Panc1 (cell line): ENCODE data around the gene NPHP4. TPM values are rescaled to one million over a fixed set of nuclear protein-coding genes. Genes with fewer than 3 reads are reported as not detected.

Experiments used
- ATAC-seq: fragments of 200-7000 bp; cut with Tn5 transposase; 2 replicates; pipeline ENCODE4 v1.9.1; 2020; ENCODE audit warnings: mild to moderate bottlenecking, moderate library complexity
- BruUV-seq: library from RNA; stranded (reverse); fragments of 400-500 nt; replicated peaks from 2 replicates; lab custom pipeline; 2021; lab: Mats Ljungman, UMichigan
- CTCF ChIA-PET: fragments of 300-600 bp; sonication (Branson Sonifier 250); formaldehyde crosslinking; loops from one replicate; lab custom pipeline; 2022; ENCODE audit warnings: antibody characterized with exemption; lab: Charles Lee
- POLR2A ChIA-PET: fragments of 300-600 bp; sonication (Branson Sonifier 250); formaldehyde crosslinking; loops from one replicate; lab custom pipeline; 2022; ENCODE audit warnings: antibody characterized with exemption; lab: Charles Lee
- DNase-seq: peaks from one replicate; pipeline ENCODE4 v3.0.0-alpha.2; 2010; ENCODE audit warnings: low read depth, low spot score
- H3K27ac ChIP-seq: 2 replicates; pipeline ENCODE4 v1.5.1; 2011; ENCODE audit warnings: mild to moderate bottlenecking, low read length, inconsistent platforms
- H3K27me3 ChIP-seq: fragments of 200-500 bp; sonication (Bioruptor generic); 2 replicates; pipeline ENCODE4 v1.6.0; 2014; ENCODE audit warnings: low read length, inconsistent platforms; ENCODE audit not compliant: control insufficient read depth, insufficient read depth
- H3K36me3 ChIP-seq: fragments of 200-500 bp; sonication (Bioruptor generic); 2 replicates; pipeline ENCODE4 v1.5.1; 2014; ENCODE audit warnings: inconsistent platforms, mild to moderate bottlenecking, low read length, moderate library complexity; ENCODE audit not compliant: control insufficient read depth, insufficient read depth
- H3K4me1 ChIP-seq: 2 replicates; pipeline ENCODE4 v1.5.1; 2011; ENCODE audit warnings: inconsistent platforms, mild to moderate bottlenecking, low read length, moderate library complexity; ENCODE audit not compliant: control insufficient read depth, insufficient read depth
- H3K4me3 ChIP-seq, 2 experiments: 2 replicates each; pipeline ENCODE4 v1.5.1; 2011 to 2012; ENCODE audit warnings: low read depth in 2 of 2, low read length in 2 of 2, mild to moderate bottlenecking in 2 of 2, inconsistent platforms in 1 of 2, moderate library complexity in 1 of 2
- H3K9me3 ChIP-seq: fragments of 200-500 bp; sonication (Bioruptor generic); 2 replicates; pipeline ENCODE4 v1.5.1; 2014; ENCODE audit warnings: low read depth, mild to moderate bottlenecking, inconsistent platforms, low read length, moderate library complexity; ENCODE audit not compliant: control insufficient read depth, insufficient read depth
- CTCF ChIP-seq: fragments of 450-650 bp; IDR thresholded peaks from 2 replicates; pipeline ENCODE4 v1.5.1; 2017; ENCODE audit warnings: mild to moderate bottlenecking
- POLR2AphosphoS5 ChIP-seq: IDR thresholded peaks from 2 replicates; pipeline ENCODE4 v1.6.1; 2012; ENCODE audit warnings: mild to moderate bottlenecking, low read depth, low read length, moderate library complexity
- REST ChIP-seq, 2 experiments: IDR thresholded peaks; 2 replicates each; pipeline ENCODE4 v1.6.1; 2011 to 2012; ENCODE audit warnings: low read depth in 2 of 2, control low read depth in 1 of 2, low read length in 1 of 2, mild to moderate bottlenecking in 1 of 2, moderate library complexity in 1 of 2; ENCODE audit not compliant: insufficient read depth in 1 of 2
- SIN3A ChIP-seq: IDR thresholded peaks from 2 replicates; pipeline ENCODE4 v1.6.1; 2012; ENCODE audit warnings: low read depth, mild to moderate bottlenecking, low read length, moderate library complexity, borderline replicate concordance; ENCODE audit not compliant: insufficient read depth
- TCF7L2 ChIP-seq: IDR thresholded peaks from 2 replicates; pipeline ENCODE4 v1.6.1; 2011; ENCODE audit warnings: mild to moderate bottlenecking, low read depth, low read length, inconsistent platforms
- in situ Hi-C: cut with HindIII; loops from 2 replicates; pipeline ENCODE4 v1.10.0; 2016; ENCODE audit warnings: low sequenced_read_pairs, low pct_unique_long_range_greater_than_20kb
- intact Hi-C: fragments of 100-400 bp; cut with micrococcal nuclease; formaldehyde crosslinking; loops from one replicate; pipeline ENCODE4 v1.10.0; 2022; ENCODE audit not compliant: unreplicated experiment
- total RNA-seq: library from RNA; stranded (reverse); gene quantifications from one replicate; pipeline ENCODE4 v1.2.1, GENCODE V29; 2021; ENCODE audit not compliant: unreplicated experiment

Gene NPHP4
- total RNA-seq, 1 experiment from 2014 or later: 20.1 TPM

- Histone ChIP-seq H3K9me3 (no peaks in the 10 kb centered on the region), H3K36me3 (no peaks in the 10 kb centered on the region), H3K4me1 (no peaks in the 10 kb centered on the region), H3K27me3 (no peaks in the 10 kb centered on the region), H3K4me3 (no peak overlapping the region), H3K27ac (no peak overlapping the region)
- intact Hi-C loops: no loop called here
- no TSS peak for BruUV-seq
- no peak for DNase-seq
- in situ Hi-C loops: no loop called here
- ChIA-PET CTCF (no interaction called here), POLR2A (no interaction called here)
- ATAC-seq: no peak
- TF ChIP-seq REST (IDR thresholded peaks at IDR 0.05; ENCODE audit: insufficient read depth in 1 of 2, low read depth in 2 of 2, low read length in 1 of 2) (no peak), TCF7L2 (no peak), SIN3A (no peak)
These were observed 106.1 kb downstream of the NPHP4 start for GRCh38 chr1:5886140-5886483.

GRCh38 chr1:5885471-5886139 is 106.6 kb downstream of the NPHP4 start:
- Histone ChIP-seq H3K4me3 (no peak overlapping the region), H3K9me3 (no peaks in the 10 kb centered on the region), H3K4me1 (no peaks in the 10 kb centered on the region), H3K36me3 (no peaks in the 10 kb centered on the region), H3K27ac (no peak overlapping the region), H3K27me3 (no peaks in the 10 kb centered on the region)
- in situ Hi-C loops: no loop called here
- TF ChIP-seq TCF7L2 (no peak), SIN3A (no peak), REST (IDR thresholded peaks at IDR 0.05; ENCODE audit: insufficient read depth in 1 of 2, low read depth in 2 of 2, low read length in 1 of 2) (no peak), POLR2AphosphoS5 (no peak), CTCF (no peak)
- BruUV-seq: no TSS peak
- ATAC-seq: no peak
- intact Hi-C loops: no loop called here
- ChIA-PET POLR2A (no interaction called here), CTCF (no interaction called here)
- DNase-seq: no peak
